ENCODE data around the gene WASL.

DNA sequence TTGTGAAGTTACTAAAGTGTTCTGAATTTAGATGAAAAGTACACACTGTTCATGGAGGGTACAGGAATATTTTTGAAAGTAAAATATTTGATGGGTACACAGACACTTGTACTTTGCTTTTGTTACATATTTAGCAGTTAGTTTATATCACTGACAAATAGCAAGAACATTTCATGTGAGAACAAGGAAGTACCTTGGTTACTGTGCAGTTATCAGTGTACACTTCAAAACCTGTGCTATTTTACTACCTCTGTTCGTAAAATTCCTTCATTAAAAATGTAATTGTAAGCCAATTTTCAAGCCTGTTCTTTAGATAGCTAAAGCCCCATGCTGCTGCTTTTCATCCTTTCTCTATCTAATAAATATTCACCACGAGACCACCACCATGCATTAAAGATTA is 39.8 kb upstream of the WASL start:
- TF ChIP-seq, protein P1, sequence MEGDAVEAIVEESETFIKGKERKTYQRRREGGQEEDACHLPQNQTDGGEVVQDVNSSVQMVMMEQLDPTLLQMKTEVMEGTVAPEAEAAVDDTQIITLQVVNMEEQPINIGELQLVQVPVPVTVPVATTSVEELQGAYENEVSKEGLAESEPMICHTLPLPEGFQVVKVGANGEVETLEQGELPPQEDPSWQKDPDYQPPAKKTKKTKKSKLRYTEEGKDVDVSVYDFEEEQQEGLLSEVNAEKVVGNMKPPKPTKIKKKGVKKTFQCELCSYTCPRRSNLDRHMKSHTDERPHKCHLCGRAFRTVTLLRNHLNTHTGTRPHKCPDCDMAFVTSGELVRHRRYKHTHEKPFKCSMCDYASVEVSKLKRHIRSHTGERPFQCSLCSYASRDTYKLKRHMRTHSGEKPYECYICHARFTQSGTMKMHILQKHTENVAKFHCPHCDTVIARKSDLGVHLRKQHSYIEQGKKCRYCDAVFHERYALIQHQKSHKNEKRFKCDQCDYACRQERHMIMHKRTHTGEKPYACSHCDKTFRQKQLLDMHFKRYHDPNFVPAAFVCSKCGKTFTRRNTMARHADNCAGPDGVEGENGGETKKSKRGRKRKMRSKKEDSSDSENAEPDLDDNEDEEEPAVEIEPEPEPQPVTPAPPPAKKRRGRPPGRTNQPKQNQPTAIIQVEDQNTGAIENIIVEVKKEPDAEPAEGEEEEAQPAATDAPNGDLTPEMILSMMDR (conservative IDR thresholded peaks at IDR 0.05) = no peak
- no peak for TF ChIP-seq ZFX (IDR thresholded peaks at IDR 0.05)
